HepG2 (cell line): Measurements from ENCODE around the gene ERLIN1. TPM values are rescaled to one million over a fixed set of nuclear protein-coding genes. Genes with fewer than 3 reads are reported as not detected.

Experiments used
- ATAC-seq: fragments of 200-7000 bp; cut with Tn5 transposase; 3 replicates; pipeline ENCODE4 v1.9.1; 2020; ENCODE audit warnings: mild to moderate bottlenecking, moderate library complexity
- BruUV-seq: library from RNA; stranded (reverse); fragments of 400-500 nt; replicated peaks from 2 replicates; lab custom pipeline; 2021; lab: Mats Ljungman, UMichigan
- CTCF ChIA-PET: fragments of 300-600 bp; formaldehyde crosslinking; extraction: SDS; loops from one replicate; lab custom pipeline; 2021; ENCODE audit warnings: low total read pairs, inconsistent platforms, low intra/inter-chr PET ratio; lab: Yijun Ruan, JAX
- POLR2A ChIA-PET: fragments of 350-600 bp; sonication (Branson Sonifier 250); formaldehyde crosslinking; loops from one replicate; lab custom pipeline; 2020; ENCODE audit warnings: antibody characterized with exemption, inconsistent platforms; lab: Yijun Ruan, JAX
- DNase-seq: peaks from one replicate; pipeline ENCODE4 v3.0.0-alpha.2; 2015; ENCODE audit warnings: low spot score
- FAIRE-seq: peaks from 3 replicates; lab custom pipeline; 2011; peaks lifted over from hg19 to GRCh38; lab: Jason Lieb, UNC
- H2AFZ ChIP-seq: one replicate; pipeline ENCODE4 v1.6.1; 2011; ENCODE audit warnings: low read length, inconsistent platforms
- H3K27ac ChIP-seq: fragments of 300-600 bp; 3 replicates; pipeline ENCODE4 v1.8.0; 2011; ENCODE audit warnings: mixed run types, mild to moderate bottlenecking, mixed read lengths, low read length, inconsistent platforms; ENCODE audit not compliant: insufficient read depth; ENCODE audit errors: extremely low read length
- H3K27me3 ChIP-seq, 2 experiments: fragments of 200-600 bp in 1 of 2; 2 replicates in 1 of 2; 3 replicates in 1 of 2; pipeline versions ENCODE4 v1.6.0 to v1.8.0; 2011; ENCODE audit warnings: low read length in 2 of 2, mild to moderate bottlenecking in 2 of 2, moderate library complexity in 2 of 2, inconsistent platforms in 1 of 2; ENCODE audit not compliant: insufficient read depth in 2 of 2, control insufficient read depth in 1 of 2
- H3K36me3 ChIP-seq, 2 experiments: fragments of 200-600 bp in 1 of 2; replicated peaks in 1 of 2; 2 replicates in 1 of 2; 3 replicates in 1 of 2; pipeline versions ENCODE4 v1.5.1 to v1.8.0; 2011; ENCODE audit warnings: low read length in 2 of 2, inconsistent platforms in 1 of 2; ENCODE audit not compliant: insufficient read depth in 2 of 2, control insufficient read depth in 1 of 2
- H3K4me1 ChIP-seq: 2 replicates; pipeline ENCODE4 v1.5.1; 2012; ENCODE audit warnings: low read length, inconsistent platforms; ENCODE audit not compliant: insufficient read depth
- H3K4me2 ChIP-seq: 2 replicates; pipeline ENCODE4 v1.6.0; 2011; ENCODE audit warnings: low read depth, low read length, inconsistent platforms
- H3K4me3 ChIP-seq, 3 experiments: fragments of 200-600 bp in 1 of 3; sonication (generic), shearing (Covaris generic) in 1 of 3; replicated peaks in 1 of 3; 2 replicates each; pipeline ENCODE4 v1.5.1; 2011 to 2016; ENCODE audit warnings: low read length in 3 of 3, inconsistent platforms in 2 of 3, low read depth in 2 of 3, mild to moderate bottlenecking in 2 of 3, control low read depth in 1 of 3, mixed read lengths in 1 of 3; ENCODE audit not compliant: insufficient read depth in 1 of 3
- H3K79me2 ChIP-seq: one replicate; pipeline ENCODE4 v1.6.1; 2011; ENCODE audit warnings: low read length, inconsistent platforms; ENCODE audit not compliant: insufficient read depth
- H3K9ac ChIP-seq: 2 replicates; pipeline ENCODE4 v1.6.0; 2011; ENCODE audit warnings: mild to moderate bottlenecking, low read depth, low read length, inconsistent platforms; ENCODE audit not compliant: insufficient read depth
- H3K9me3 ChIP-seq: 2 replicates; pipeline ENCODE4 v1.5.1; 2012; ENCODE audit warnings: mild to moderate bottlenecking, low read length
- H4K20me1 ChIP-seq: 2 replicates; pipeline ENCODE4 v1.6.0; 2011; ENCODE audit warnings: inconsistent platforms, mild to moderate bottlenecking, low read length, moderate library complexity; ENCODE audit not compliant: insufficient read depth
- ZMYM3 ChIP-seq: sonication (generic); formaldehyde crosslinking; IDR thresholded peaks from 2 replicates; pipeline ENCODE4 v1.5.1; 2020; ENCODE audit warnings: mild to moderate bottlenecking, missing genetic modification reagents
- WGBS: methylation state at CpG from one replicate; pipeline ENCODE4 v1.1.6; 2017; ENCODE audit warnings: low lambda C conversion rate; 5-methylcytosine and 5-hydroxymethylcytosine counted together
- in situ Hi-C: cut with HindIII; loops from 2 replicates; pipeline ENCODE4 v1.10.0; 2017; ENCODE audit warnings: low pct_unique_long_range_greater_than_20kb; ENCODE audit not compliant: extremely low pct_ligation_motif_present
- intact Hi-C: fragments of 100-400 bp; cut with micrococcal nuclease; formaldehyde crosslinking; loops from one replicate; pipeline ENCODE4 v1.10.0; 2022; ENCODE audit not compliant: unreplicated experiment
- polyA plus RNA-seq, 8 experiments: library from polyadenylated mRNA; depleted of rRNA in 3 of 8; stranded (reverse) in 7 of 8; unstranded in 1 of 8; fragments of >200 nt; fragmentation: Illumina TruSeq in 4 of 8; extraction: Trizol in 4 of 8; gene quantifications; 2 replicates each; pipeline versions ENCODE4 v1.2.1 to v1.2.3, GENCODE V29; 2011 to 2016; ENCODE audit warnings: low read depth in 4 of 8, missing spikeins in 1 of 8, mixed read lengths in 1 of 8; ENCODE audit not compliant: insufficient read depth in 1 of 8
- total RNA-seq, 5 experiments: library from RNA; depleted of rRNA; stranded (reverse); fragments of >200 nt; fragmentation: Illumina TruSeq; extraction: Trizol; gene quantifications; 2 replicates each; pipeline ENCODE4 v1.2.3, GENCODE V29; 2016; ENCODE audit warnings: low read depth in 1 of 5
- TF ChIP-seq, protein P1 (sequence below): sonication (generic); formaldehyde crosslinking; IDR thresholded peaks from 2 replicates; pipeline ENCODE4 v1.9.0; 2021; ENCODE audit warnings: missing genetic modification reagents, mild to moderate bottlenecking, borderline replicate concordance
- TF ChIP-seq, protein P2 (sequence below): sonication (generic); formaldehyde crosslinking; IDR thresholded peaks from 2 replicates; pipeline ENCODE4 v1.8.0; 2022; ENCODE audit warnings: low read depth, missing genetic modification reagents
- TF ChIP-seq, protein P3 (sequence below): sonication (generic); formaldehyde crosslinking; IDR thresholded peaks from 2 replicates; pipeline ENCODE4 v1.4.0; 2020; ENCODE audit warnings: missing genetic modification reagents, borderline replicate concordance

ERLIN1 gene
- total and polyA plus RNA-seq, 2 of the 13 experiments (the other 11 are each of a cell fraction or from before 2014, with no cell fraction given): 56.8 to 69.3 TPM

DNA sequence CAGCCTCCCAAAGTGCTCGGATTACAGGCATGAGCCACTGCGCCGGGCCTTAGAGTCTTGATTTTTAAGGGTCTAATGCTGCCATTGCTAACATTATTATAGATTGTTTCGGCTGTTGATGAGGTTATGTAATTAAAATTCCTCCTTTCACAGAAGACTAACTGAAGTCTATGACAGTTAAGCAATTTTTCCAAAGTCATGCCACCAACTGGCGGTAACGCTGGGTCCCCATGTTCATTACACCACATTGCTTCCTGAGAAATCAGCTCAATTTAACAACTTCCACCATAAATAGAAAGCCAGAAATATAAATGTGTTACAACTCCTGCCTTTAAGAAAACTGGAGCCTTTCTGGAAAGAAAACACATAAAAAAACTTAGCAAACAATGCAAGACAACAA, 3.5 kb downstream of the ERLIN1 start (continued):
- TF ChIP-seq, protein P1, sequence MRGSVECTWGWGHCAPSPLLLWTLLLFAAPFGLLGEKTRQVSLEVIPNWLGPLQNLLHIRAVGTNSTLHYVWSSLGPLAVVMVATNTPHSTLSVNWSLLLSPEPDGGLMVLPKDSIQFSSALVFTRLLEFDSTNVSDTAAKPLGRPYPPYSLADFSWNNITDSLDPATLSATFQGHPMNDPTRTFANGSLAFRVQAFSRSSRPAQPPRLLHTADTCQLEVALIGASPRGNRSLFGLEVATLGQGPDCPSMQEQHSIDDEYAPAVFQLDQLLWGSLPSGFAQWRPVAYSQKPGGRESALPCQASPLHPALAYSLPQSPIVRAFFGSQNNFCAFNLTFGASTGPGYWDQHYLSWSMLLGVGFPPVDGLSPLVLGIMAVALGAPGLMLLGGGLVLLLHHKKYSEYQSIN (CRISPR knock-in tag): no peak
- TF ChIP-seq, protein P2, sequence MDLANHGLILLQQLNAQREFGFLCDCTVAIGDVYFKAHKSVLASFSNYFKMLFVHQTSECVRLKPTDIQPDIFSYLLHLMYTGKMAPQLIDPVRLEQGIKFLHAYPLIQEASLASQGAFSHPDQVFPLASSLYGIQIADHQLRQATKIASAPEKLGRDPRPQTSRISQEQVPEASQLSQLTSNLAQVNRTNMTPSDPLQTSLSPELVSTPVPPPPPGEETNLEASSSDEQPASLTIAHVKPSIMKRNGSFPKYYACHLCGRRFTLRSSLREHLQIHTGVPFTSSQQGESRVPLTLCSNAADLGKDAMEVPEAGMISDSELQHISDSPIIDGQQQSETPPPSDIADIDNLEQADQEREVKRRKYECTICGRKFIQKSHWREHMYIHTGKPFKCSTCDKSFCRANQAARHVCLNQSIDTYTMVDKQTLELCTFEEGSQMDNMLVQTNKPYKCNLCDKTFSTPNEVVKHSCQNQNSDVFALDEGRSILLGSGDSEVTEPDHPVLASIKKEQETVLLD: no peak
- TF ChIP-seq, all 625 proteins: peak for 0

DNA sequence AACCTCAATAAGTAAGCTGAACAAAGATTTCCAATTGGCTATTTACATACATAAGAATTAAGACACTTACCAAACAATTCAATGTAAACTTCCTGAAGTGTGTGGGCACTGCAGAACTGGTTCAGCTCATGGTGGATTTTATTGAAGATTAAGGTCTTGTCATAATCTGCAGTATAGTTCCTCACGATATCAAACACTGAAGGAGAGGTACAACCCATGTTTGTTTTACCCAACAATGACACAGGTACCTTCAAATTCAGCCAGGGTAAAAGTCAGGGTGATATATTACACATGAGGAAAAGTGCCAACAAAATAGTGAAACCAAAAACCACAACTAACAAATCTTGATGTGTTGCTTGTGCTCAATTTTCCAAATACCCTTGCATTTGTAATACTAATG, 10.0 kb downstream of the ERLIN1 start:
- H4K20me1 ChIP-seq: no peaks in the 10 kb centered on the region; the same call in 1 of the 2 replicates
- CTCF ChIA-PET: no interaction called here
- no peaks in the 10 kb centered on the region for H3K9me3 ChIP-seq
- peaks cover 25% of the 10 kb centered on the region for H3K4me1 ChIP-seq
- POLR2A ChIA-PET: no interaction called here
- BruUV-seq: no TSS peak
- peaks cover 8% of the 10 kb centered on the region for H3K79me2 ChIP-seq
- WGBS: 94% methylated on average over 1 of the region's 1 CpG
- H3K27me3 ChIP-seq: no peaks in the 10 kb centered on the region
- H3K9ac ChIP-seq: no peak overlapping the region
- no peak overlapping the region for H2AFZ ChIP-seq
- in situ Hi-C loops: no loop called here
- H3K36me3 ChIP-seq: peaks cover 14 to 59% of the 10 kb centered on the region in 2 experiments
- H3K27ac ChIP-seq: no peak overlapping the region
- FAIRE-seq (no peak), DNase-seq (no peak), ATAC-seq (no peak)
- H3K4me2 ChIP-seq: no peak overlapping the region
- intact Hi-C loops: no loop called here
- H3K4me3 ChIP-seq: no peak overlapping the region
- TF ChIP-seq, protein P3, sequence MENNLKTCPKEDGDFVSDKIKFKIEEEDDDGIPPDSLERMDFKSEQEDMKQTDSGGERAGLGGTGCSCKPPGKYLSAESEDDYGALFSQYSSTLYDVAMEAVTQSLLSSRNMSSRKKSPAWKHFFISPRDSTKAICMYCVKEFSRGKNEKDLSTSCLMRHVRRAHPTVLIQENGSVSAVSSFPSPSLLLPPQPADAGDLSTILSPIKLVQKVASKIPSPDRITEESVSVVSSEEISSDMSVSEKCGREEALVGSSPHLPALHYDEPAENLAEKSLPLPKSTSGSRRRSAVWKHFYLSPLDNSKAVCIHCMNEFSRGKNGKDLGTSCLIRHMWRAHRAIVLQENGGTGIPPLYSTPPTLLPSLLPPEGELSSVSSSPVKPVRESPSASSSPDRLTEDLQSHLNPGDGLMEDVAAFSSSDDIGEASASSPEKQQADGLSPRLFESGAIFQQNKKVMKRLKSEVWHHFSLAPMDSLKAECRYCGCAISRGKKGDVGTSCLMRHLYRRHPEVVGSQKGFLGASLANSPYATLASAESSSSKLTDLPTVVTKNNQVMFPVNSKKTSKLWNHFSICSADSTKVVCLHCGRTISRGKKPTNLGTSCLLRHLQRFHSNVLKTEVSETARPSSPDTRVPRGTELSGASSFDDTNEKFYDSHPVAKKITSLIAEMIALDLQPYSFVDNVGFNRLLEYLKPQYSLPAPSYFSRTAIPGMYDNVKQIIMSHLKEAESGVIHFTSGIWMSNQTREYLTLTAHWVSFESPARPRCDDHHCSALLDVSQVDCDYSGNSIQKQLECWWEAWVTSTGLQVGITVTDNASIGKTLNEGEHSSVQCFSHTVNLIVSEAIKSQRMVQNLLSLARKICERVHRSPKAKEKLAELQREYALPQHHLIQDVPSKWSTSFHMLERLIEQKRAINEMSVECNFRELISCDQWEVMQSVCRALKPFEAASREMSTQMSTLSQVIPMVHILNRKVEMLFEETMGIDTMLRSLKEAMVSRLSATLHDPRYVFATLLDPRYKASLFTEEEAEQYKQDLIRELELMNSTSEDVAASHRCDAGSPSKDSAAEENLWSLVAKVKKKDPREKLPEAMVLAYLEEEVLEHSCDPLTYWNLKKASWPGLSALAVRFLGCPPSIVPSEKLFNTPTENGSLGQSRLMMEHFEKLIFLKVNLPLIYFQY (CRISPR knock-in tag): no peak
- no peak for TF ChIP-seq ZMYM3 (CRISPR knock-in tag)
